GM18868 (cell line): ENCODE data around the gene TP63.

Source experiments
- ATAC-seq: cut with Tn5 transposase; IDR thresholded peaks from one replicate; pipeline ENCODE4 v1.9.1; 2021; ENCODE audit warnings: mild to moderate bottlenecking, moderate library complexity; ENCODE audit not compliant: unreplicated experiment

The TP63 gene

GRCh38 chr3:189902230-189903186 is 271.3 kb downstream of the TP63 start:
- no peak for ATAC-seq

GRCh38 chr3:189903562-189904250 is 272.5 kb downstream of the TP63 start:
- no peak for ATAC-seq

- ATAC-seq = no peak
Measured at GRCh38 chr3:189907803-189908202, 276.6 kb downstream of the TP63 start.

GRCh38 chr3:189908646-189909045 is 277.5 kb downstream of the TP63 start:
- ATAC-seq = no peak

- ATAC-seq = no peak
Measured at GRCh38 chr3:189909139-189909538, 277.9 kb downstream of the TP63 start.

- no peak for ATAC-seq
Measured at GRCh38 chr3:189909573-189909972, 278.4 kb downstream of the TP63 start.

- ATAC-seq = no peak
Measured at GRCh38 chr3:189911001-189911400, 279.8 kb downstream of the TP63 start.

GRCh38 chr3:189914799-189915198 is 283.6 kb downstream of the TP63 start:
- ATAC-seq = no peak

GRCh38 chr3:189921770-189922169 is 290.6 kb downstream of the TP63 start:
- no peak for ATAC-seq

- no peak for ATAC-seq
Measured at GRCh38 chr3:189927975-189928895, 297.0 kb downstream of the TP63 start.

GRCh38 chr3:189936201-189936945 is 305.2 kb downstream of the TP63 start:
- no peak for ATAC-seq

- ATAC-seq = no peak
Measured at GRCh38 chr3:189937302-189938127, 306.3 kb downstream of the TP63 start.

- no peak for ATAC-seq
Measured at GRCh38 chr3:189941125-189941524, 309.9 kb downstream of the TP63 start.

GRCh38 chr3:189941679-189942078 is 310.5 kb downstream of the TP63 start:
- no peak for ATAC-seq

GRCh38 chr3:189942948-189943347 is 311.8 kb downstream of the TP63 start:
- no peak for ATAC-seq

GRCh38 chr3:189944285-189945145 is 313.3 kb downstream of the TP63 start:
- no peak for ATAC-seq

- ATAC-seq = no peak
Measured at GRCh38 chr3:189945935-189946709, 314.9 kb downstream of the TP63 start.
